Suppressor macrophage treated with lipopolysaccharide for 4 hours (primary cell): ENCODE results near the gene AOC3.

Experiments
- DNase-seq: peaks from one replicate; pipeline ENCODE4 v3.0.0-alpha.2; 2020

The AOC3 gene, protein sequence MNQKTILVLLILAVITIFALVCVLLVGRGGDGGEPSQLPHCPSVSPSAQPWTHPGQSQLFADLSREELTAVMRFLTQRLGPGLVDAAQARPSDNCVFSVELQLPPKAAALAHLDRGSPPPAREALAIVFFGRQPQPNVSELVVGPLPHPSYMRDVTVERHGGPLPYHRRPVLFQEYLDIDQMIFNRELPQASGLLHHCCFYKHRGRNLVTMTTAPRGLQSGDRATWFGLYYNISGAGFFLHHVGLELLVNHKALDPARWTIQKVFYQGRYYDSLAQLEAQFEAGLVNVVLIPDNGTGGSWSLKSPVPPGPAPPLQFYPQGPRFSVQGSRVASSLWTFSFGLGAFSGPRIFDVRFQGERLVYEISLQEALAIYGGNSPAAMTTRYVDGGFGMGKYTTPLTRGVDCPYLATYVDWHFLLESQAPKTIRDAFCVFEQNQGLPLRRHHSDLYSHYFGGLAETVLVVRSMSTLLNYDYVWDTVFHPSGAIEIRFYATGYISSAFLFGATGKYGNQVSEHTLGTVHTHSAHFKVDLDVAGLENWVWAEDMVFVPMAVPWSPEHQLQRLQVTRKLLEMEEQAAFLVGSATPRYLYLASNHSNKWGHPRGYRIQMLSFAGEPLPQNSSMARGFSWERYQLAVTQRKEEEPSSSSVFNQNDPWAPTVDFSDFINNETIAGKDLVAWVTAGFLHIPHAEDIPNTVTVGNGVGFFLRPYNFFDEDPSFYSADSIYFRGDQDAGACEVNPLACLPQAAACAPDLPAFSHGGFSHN

DNA sequence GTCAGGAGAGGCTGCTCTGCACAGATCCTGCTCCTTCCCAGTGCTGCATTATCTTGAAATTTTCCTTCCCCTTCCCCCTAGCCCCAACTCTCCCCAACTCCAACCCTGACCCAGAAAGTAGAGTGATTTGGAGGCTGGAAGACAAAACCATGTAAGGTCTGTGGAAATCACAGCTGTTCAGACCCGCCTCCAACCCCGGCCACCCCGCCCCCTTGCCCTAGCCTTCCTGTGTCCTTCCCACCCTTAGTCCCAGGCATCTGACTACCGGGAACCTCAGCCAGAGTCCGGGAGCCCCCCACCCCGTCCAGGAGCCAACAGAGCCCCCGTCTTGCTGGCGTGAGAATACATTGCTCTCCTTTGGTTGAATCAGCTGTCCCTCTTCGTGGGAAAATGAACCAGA lies at the start of gene AOC3:
Gene AOC3, plus strand, starts transcription at position 246 of the 400 bp plus-strand sequence. Its CDS starts 145 bp downstream, at position 391.
- DNase-seq, result no peak

DNA sequence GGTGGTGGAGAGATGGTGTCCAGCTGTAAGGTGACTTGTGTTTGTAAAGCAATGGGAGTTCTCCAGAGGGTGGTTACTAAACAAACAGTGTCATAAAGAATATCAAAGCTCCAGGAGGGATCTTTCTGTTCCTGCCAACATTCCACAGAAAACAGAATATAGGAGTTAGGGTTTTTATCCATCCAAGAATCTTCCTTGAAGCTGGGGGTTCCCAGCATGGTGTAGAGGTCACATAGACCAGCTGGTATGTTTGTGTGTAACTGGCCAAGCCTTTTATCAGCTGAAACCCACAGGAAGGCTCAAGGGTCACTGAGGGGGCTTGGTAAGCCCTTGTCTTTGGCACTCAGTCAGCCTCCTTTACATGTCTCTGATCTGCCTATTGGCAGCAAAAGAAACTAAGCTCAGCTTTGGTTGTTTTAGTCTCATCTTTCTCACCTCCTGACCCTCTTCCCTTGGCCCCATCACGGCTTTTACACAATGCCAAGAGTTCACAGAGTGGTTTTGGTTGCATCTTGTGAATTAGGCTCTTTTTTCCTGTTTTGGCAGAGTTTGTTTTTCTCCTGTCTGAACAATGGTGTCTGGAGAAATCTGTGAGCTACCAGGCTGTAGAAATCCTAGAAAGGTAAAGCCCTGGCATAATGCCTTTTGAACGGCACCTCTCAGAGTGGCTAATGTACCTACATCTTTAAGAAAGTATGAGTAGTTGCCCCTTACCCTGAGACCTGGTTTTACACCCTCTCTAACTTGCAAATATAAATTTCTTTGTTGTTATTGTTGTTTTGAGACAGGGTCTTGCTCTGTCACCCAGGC lies 47.7 kb upstream of the AOC3 start:
- no peak for DNase-seq

DNA sequence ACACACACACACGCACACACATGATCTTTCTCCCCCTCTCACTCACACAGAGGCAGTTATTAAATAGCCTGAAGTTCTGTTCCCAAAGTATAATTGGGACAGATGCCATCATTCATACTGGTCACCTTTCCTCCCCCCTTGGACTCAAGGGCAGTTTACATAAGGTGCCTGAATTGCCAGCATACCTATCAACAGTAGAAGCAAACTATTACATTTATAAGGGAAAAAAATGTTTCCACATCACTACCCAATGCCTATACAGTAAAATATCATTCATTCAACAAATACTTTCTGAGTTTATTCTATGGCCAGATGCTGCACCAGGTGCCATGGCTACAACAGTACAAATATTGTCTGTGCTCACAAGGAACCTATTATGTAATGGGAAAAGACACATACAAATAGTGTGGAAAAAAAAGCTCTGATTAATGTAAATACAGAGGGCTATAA lies 46.1 kb upstream of the AOC3 start:
- no peak for DNase-seq

DNA sequence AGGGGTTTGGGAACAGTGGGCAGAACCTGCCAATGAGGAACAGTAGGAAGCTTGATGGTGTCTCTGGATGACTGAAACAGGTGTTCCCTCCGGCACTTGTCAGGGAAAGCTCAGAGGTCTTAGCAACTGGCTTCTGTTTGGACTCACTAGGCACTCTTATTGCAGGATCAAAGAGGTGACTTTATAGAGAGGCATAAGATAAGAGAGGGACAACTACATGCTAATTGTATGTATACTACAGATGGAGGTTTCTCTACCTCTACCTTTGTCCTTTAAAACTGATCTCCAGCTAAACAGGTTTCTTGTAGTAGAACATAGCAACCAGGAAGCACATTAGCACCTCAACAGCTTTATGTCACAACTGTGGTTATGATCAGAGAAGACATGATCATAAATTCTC lies 44.8 kb upstream of the AOC3 start:
- no peak for DNase-seq

DNA sequence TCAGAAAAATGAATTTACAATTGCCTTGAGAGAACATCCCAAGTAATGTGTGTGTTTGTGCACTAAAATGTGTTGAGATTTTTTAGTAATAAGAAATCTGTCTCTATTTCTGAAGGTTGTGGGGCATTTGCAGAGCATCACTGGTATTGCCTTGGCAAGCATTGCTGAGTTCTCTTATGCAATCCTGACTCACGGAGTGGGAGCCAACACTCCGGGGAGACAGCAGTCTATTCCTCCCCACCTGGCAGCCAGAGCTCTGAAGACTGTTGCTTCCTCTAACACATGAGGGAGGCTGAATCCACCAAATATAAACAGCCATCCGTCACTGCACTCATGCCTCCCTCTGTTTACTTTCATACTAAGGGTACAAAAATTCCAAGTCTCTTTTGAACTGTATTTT lies 41.7 kb upstream of the AOC3 start:
- DNase-seq, result no peak

DNA sequence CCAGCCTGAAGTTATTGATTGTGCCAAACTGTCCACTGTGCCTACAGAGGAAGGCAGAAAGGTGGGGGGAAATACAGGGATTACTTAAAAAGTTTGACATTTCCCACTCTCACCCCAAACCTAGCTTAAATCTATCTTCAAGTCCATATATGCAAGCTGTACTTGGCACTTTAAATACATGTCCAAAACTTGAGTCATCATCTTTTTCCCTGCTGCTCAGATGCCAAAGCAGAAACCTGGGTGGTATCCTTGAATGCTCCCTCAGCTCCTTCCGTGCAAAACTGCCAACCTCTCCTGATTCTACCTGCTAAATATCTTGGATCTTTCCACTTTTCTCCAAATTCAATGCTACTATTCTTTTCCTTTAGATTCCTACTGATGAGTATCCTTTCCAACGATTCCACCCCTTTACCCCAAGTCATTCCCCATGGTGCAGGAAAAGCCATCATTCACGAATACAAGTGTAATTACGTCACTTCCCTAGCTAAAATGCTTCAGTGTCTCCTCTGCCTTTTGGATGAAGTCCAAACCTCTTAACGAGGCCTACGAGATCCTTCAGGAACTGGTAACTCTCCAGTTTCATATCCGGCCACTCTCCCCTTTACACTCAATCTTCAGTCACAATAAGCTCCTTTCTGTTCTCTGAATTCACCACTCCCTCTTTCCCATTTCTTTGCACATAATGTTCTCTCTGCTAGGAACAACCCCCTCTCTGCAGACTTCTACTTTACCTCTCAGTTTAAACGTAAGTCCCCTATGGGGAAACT lies 36.2 kb upstream of the AOC3 start:
- no peak for DNase-seq

DNA sequence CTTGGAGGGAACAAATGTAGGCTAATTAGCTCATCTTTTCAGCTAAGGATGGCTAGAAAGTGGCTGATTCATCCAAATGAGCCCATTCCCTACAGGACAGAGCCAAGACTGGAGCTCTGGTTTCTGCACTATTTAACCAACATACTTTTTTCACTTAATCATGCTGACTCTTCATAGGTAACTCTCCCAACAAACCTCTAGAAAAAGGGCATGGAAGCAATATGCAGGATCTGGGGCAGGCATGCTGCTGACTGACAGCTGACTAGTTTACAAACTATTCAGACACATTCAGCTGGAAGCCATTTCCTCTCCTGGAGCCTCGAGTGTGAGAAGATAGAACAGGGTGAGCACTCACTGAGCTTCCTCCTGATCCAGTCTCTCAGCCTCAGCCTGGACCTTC lies 33.1 kb upstream of the AOC3 start:
- no peak for DNase-seq

DNA sequence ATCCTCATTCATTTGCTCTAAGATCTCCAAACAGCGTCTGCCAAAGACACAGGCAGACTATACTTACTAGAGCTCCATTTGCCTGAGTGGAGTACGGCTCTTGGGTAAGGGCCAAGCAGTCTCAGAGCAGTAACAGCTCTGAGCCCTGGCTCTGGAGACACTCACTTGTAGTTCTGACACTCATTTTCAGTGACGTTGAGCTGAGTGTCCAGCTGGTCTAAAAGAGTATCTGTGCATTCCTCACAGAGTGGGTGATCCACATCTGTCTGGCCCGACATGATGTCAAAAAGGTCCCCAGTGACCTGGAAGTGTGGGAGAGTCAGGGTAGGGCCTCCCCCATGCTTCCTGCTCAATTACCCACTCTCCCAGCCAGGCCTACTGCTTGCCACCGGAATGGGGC lies 32.6 kb upstream of the AOC3 start:
- DNase-seq, result no peak

DNA sequence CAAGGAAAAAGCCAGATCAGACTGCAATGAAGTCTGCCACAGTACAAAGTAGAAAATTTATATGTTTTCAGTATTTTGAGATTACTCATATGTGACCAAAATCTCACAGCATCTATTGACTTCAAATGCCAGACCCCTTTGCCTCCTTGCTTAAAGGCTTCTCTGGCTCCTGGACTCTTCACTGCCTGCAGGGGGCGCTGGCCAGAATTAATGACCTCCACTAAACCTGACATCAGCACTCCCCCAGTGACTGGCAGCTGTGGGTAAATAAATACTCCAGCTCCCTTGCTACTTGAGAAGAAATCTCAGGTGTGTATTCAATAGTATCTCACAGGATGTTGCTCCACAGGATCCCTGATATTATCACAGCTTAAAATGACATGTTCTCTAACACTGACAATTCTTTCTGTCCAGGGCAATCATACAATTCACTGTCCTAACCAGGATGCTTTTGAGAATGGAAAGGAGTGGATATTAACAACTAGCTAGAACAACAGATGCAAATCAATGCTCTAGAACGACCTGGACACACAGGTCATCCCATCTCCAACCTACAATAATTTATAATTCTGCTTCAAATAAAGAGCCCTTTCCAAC lies 31.0 kb upstream of the AOC3 start:
- DNase-seq, result peak; percentile 85

DNA sequence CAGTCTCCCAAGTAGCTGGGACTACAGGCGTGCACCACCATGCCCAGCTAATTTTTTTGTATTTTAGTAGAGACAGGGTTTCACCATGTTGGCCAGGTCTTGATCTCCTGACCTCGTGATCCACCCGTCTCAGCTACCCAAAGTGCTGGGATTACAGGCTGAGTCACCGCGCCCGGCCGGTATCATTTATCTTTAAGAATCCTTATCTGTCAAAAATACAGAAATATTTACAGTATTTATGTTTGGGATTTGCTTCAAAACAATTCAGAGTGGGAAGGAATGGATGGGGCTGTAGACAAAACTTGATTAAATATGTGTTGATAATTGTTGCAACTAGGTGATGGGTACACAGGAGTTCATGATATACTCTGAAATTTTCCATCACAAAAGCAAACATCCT lies 29.8 kb upstream of the AOC3 start:
- DNase-seq, result no peak

DNA sequence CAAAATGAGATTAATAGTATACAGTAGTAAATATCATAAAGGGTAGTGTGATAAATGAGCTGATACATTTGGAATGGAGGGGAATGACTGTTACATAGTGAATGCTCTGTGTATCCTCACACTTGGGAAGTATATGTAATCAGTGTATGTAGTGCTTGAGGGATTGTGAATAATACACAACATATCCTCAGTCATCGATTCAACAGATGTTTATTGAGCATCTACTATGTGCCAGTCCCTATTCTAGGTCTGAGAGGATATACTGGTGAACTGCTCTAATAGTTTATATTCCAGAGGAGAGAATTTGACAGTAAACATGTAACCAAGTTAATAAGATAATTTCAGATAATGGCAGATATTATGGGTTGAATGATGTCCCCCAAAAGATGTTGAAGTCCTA lies 23.5 kb upstream of the AOC3 start:
- no peak for DNase-seq

DNA sequence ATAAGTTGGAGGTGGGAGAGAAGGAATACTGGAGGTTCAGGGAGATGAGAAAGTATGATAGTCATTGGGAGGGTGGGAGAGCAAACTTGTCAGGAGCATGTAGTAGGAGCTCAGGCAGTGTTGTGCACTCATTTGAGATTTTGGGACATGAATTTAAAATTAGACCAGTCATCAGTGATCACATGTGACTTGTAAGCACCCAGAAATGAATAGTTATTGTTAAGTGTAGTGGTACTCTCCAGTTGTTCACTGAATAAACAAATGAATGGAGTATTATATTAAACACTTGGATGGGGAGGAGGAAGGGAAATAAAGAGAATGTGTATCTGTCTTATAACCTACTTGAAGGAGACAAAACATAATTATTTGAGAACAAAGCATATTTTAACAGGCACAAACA lies 20.0 kb upstream of the AOC3 start:
- no peak for DNase-seq

DNA sequence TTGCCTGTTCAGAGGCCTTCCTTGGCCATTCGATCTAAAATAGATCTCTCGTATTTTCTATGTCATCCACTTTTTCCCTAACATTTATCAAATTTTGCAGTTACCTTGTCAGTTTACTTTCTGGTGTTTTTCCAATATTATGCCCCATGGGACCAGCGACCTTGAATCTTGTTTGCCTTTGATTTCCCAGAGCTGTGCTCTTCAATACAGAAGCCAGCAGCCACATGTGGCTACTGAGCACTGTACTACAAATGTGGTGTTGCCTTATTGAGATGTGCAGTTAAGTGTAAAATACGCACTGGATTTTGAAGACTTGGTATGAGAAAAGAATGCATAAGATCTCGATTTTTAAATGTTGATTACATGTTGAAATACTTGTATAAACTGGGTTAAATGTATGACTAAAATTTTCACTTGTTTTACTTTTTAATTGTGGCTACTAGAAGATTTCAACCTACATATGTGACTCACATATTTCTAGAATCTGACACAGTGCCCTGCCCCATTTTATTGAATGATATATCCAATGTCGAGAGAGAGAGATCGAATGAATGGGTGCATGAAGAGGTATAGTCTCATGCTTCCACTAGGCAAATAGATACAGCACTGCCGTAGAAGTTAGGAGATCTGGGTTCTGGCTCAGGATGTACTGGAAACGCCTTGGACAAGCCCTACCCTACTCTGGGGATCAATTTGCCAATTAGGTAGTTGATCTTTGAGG lies 18.6 kb upstream of the AOC3 start:
- no peak for DNase-seq

DNA sequence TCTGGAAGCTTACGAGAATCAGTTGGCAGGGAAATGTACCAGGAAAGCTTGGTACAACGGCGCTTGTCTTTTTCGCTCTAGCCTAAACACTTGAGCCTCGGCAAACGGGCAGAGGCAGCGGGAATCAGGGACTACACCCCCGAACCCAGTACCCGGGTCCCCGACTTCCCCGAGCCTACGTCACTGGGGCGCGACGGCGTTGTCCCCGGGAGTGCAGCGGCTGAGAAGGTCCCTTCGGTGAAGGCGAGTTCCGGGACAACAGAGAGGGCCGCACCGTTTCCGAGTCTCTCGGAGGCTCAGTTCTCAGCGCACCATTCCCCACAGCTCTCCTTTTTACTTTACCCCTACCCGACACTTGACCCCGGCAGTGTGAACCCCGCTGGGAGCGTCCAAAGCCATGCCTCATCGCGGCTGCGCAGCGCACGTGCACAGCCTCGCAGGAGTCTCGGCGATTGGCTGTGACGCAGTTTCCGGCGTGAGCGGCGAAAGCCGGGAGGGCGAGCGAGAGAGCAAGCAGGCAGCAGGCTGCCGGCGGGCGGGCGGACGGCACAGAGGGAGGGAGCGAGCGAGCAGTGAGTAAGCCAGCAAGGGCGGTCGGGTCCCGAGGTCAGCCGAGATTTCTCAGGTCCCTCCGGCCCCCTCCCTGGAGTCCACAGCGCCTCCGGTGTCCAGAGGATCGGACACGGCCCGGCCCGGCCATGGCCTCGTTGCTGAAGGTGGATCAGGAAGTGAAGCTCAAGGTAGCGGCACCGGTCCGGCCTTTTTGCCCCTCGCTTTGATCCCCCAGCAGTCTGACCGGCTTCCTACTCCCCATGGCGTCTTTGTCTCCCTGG lies 17.8 kb upstream of the AOC3 start, which contains the start of gene PSME3:
Gene PSME3, plus strand, starts transcription at position 464 of the 833 bp plus-strand sequence. Its CDS starts 235 bp downstream, at position 699.
- peak; percentile 94 for DNase-seq

DNA sequence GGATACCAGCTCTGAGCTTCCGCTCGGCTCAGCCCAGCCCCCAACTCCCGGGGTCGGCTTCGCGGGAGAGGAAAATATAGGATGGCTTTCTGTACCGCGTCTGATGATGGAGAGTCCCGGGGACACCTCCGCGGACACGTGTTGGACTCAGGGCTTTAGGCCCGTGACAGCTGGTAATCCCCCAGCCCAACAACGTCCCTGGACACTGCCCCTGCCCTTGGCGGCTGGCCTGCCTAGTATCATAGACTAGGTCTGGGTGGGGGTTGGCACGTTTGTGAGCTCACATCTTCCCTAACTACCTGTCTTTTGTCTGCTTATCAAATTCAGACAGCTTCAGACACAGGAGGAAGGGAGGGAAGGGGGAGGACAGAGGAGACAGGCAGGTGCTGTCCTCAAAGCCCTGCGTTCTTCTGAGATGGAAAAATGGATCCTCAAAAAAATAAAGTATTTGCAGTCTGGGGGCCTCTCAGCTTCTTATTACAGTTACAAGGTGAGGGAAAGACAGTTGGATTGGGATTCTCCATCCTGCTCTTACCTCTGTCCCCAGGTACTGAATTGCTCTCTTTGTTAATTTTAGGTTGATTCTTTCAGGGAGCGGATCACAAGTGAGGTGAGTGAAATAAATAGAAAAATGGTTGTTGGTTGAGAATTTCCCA lies 17.1 kb upstream of the AOC3 start:
- DNase-seq, result no peak

DNA sequence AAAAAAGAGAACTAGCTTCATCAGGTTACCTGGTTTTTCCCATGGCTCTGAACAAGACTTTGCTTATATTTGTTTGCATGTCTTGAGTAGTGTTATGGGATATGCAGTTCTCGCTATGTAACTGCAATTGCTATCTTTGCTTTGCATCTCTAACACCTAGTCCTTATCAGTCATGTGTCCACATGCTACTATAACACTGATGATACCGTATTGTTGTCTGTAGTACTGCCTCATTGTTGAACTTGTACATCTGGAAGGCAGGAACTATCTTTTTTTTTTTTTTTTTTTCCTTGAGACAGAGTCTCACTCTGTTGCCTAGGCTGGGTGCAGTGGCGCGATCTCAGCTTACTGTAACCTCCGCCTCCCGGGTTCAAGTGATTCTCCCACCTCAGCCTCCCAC lies 15.3 kb upstream of the AOC3 start:
- no peak for DNase-seq

DNA sequence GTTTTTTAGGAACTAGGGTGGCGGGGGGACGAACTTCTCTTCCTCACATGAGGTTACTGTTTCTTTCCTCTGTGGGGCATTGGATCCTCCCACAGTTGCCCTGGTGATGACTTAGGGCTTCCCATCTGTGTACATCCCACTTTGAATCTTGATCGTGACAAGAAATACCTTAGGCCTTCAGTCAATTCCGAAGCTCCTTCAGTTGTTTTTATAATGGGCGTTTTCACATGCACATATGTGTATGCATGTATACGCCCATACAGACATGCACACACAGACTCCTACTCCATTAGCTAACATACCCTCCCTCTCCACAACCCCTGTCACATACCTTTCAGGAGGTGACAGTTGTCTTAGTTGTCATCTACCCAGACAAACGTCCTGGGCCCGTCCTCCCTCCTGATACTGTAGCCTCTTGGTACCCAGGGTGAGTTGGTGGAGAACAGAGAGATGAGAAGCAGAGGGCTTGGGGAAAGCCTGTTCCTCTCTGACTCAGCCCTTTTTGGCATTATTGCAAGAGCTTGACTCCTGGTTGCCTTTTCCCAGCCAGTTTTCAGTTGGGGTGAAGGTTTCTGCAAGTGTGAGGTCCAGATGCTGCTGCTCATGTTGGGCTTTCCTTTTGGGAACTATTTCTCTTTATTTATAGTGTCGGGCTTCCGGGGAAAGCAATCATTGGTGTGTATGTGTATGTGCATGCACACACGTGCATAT lies 8.9 kb upstream of the AOC3 start:
- no peak for DNase-seq

DNA sequence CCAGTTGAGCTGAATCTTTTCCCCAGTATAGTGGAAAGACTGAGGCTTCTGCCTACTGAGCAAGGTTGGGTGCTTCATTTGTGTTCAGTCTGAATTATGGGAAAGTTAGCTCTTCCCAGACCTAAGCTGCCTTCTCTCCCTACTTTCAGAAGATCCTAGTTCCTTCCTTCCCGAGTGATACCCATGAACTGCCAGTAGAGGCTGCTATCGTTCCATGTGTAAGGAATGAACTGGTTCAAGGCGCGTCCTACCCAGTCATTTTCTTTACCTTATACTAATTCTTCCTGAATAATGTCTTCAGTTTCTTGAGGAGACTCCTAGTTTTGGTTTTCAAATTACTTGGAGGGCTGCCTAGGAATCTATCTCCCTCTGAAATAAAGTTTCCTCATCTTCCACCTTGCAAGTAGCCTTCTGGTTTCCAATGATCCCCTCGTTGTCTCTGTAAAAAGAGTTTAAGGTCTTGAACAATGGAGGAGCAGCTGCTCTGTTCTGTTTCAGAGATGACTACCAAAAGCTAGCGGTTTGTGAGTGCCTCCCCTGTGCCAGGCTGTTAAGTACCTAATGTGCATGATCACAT lies 7.6 kb upstream of the AOC3 start:
- DNase-seq, result peak; percentile 74

DNA sequence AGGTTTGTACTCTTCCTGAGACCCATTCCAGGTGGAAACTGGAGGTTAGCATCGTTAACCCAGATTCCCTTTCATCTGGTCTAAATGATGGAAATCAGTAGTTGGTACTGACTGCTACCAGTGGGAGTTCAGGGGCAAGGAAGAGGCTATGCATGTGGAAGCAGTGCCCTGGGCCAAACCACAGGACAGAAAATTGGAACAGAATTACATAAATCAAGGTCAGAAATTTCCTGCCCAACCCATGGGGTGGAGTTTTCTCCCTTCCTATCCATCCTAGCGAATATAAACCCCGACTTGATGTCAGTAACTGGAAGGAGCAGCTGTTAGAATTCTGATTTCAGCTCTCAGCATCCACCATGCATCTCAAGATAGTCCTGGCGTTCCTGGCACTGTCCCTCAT lies 6.7 kb upstream of the AOC3 start, which contains the start of gene AOC2:
Gene AOC2, plus strand, starts transcription at position 310 of the 400 bp plus-strand sequence. Its CDS starts 47 bp downstream, at position 357.
- no peak for DNase-seq
